VCaP (cell line): Measurements from ENCODE around the gene GMPPB.
"Not testable (repeated sequence)": the region's sequence is repeated elsewhere in the genome, so short reads cannot be mapped to it uniquely, and the experiment has no call there.

Experiments
- H3K27ac ChIP-seq: fragments of 450-650 bp; 2 replicates; pipeline ENCODE4 v1.5.1; 2017
- TF ChIP-seq, protein P1 (sequence below): fragments of 450-650 bp; conservative IDR thresholded peaks from 2 replicates; pipeline ENCODE4 v1.5.1; 2017; ENCODE audit warnings: mild to moderate bottlenecking, moderate library complexity

Gene GMPPB

DNA sequence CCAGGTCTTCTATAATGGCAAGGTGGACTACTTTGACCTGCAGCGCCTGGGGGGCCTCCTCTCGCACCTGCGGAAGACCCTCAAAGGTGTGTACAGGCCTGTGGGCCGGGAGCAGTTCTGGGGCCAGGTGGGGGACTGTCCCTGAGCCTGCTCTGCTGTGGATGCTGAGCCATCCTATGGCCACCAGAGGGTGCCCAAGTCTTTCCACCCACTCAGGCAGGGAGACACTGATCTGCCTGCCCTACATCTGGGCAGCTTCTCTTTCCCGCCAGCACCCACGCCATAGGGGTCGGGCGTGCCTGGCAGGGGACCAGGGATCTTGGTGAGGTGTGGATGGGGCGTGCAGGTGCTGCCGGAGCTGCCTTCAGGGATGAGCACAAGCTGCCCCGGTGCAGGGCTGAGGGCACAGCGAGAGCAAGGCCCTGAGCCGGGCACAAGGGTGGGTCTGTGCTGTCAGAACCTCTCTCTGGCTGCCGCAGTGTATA, 20.3 kb downstream of the GMPPB start:
- TF ChIP-seq, protein P1, sequence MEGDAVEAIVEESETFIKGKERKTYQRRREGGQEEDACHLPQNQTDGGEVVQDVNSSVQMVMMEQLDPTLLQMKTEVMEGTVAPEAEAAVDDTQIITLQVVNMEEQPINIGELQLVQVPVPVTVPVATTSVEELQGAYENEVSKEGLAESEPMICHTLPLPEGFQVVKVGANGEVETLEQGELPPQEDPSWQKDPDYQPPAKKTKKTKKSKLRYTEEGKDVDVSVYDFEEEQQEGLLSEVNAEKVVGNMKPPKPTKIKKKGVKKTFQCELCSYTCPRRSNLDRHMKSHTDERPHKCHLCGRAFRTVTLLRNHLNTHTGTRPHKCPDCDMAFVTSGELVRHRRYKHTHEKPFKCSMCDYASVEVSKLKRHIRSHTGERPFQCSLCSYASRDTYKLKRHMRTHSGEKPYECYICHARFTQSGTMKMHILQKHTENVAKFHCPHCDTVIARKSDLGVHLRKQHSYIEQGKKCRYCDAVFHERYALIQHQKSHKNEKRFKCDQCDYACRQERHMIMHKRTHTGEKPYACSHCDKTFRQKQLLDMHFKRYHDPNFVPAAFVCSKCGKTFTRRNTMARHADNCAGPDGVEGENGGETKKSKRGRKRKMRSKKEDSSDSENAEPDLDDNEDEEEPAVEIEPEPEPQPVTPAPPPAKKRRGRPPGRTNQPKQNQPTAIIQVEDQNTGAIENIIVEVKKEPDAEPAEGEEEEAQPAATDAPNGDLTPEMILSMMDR, result peak; percentile 97
- peak overlapping the region; percentile 25; the same call in 1 of the 2 replicates for H3K27ac ChIP-seq

DNA sequence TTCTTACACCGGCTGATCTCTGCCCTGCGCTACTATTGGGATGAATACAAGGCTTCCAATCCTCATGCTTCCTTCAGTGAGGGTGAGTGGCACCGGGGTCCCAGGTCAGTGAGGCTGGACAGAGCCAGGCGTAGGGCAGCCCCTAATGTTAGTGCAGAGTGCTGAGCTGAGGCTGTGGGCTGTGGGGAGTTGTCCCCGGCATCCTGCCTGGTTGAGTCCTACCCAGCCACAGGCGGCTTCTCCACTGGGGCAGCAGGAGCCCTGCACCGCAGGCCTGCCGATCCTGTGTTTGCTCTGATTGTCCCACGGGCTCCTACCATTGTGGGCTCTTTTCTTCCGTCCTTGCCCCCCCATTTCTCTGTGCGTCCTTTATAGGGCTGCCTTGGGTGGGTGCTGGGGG, 21.1 kb downstream of the GMPPB start:
- TF ChIP-seq, protein P1, result no peak
- no peak overlapping the region for H3K27ac ChIP-seq

- H3K27ac ChIP-seq, result no peak overlapping the region
- TF ChIP-seq, protein P1, result peak; percentile 55
Measured at GRCh38 chr3:49701388-49702077, 22.2 kb downstream of the GMPPB start.

GRCh38 chr3:49700453-49701128, 23.2 kb downstream of the GMPPB start:
- TF ChIP-seq, protein P1, result no peak
- H3K27ac ChIP-seq, result no peak overlapping the region

DNA sequence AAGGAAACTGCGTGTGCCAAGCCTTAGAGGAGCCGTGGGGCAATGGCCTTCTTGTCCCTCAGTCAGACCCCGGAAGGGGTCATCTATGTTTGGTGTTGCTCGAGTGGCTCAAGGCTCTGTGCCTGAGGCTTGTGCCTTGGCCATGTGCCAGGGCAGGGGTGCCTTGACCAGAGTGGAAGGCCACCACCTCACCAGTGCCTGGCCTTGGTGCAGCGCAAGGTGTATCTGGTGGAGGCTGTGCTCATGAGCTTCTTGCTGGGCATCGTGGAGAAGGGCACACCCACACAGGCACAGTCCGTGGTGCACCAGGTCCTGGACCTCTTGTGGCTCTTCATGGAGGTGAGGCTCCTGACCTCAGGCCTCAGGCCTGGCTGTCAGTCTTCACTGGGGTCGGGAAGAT, 23.7 kb downstream of the GMPPB start:
- TF ChIP-seq, protein P1, result no peak

GRCh38 chr3:49699281-49699979, 24.3 kb downstream of the GMPPB start:
- H3K27ac ChIP-seq, result no peak overlapping the region

More for the DNA sequence above, 23.7 kb downstream of the GMPPB start:
- no peak overlapping the region for H3K27ac ChIP-seq

GRCh38 chr3:49695350-49696015, 28.3 kb downstream of the GMPPB start:
- H3K27ac ChIP-seq, result not testable (repeated sequence)

More at GRCh38 chr3:49699281-49699979, 24.3 kb downstream of the GMPPB start:
- TF ChIP-seq, protein P1, result no peak

DNA sequence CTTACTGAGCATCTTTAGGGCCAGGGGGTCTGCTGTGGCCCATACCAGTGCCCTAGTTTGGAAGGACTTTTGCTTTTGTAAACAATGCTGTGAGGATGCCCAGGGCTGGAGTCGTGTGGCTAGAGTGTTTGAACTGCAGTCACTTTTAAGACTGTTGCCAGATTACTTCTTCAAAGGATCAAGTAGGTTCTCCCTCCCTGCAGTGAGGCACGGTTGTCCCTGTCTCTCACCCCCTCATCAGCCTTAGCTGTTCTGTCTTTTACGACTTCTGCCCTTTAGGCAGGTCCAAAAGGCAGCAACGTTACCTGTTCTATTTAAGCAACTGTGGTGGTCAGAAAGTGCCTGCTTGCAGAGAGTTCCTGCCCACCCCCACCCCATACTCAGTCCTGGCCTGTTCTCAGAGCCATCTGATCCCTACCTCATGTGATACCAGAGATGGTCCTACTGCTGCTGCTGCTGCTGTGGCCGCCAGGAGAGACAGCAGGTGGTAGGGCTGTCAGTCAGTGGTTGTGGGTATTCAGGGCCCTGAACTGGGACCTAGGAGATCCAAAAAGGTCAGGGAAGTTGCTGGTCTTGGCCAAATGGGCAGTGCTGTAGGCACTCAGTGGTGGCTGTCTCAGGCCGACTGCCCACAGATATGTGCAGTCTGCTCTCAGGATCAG, 29.2 kb downstream of the GMPPB start:
- not testable (repeated sequence) for H3K27ac ChIP-seq

DNA sequence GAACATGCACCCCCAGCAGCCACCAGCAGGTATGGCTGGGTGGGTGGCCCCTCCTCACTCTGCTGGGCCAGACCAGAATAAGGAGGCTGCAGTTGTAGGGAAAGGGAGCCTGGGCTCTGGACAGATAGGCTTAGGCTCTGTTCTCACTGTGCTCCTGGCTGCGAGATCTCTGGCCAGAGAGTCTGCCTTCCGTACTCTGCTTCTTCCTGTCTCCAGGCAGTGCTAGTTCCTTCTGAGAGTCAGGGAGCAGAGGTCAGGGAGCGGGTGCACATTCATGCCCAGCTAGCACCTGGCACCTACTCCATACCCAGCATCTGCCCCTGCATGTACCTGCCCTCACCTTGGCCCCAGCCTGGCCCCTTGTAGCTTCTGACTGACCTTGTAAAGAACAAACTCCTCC, 32.3 kb downstream of the GMPPB start:
- not testable (repeated sequence) for H3K27ac ChIP-seq

GRCh38 chr3:49690856-49691255, 32.9 kb downstream of the GMPPB start:
- not testable (repeated sequence) for H3K27ac ChIP-seq

GRCh38 chr3:49689908-49690624, 33.7 kb downstream of the GMPPB start:
- peak overlapping the region; percentile 78 for H3K27ac ChIP-seq
